Chondrocyte (in vitro differentiated cells): ENCODE measurements around the gene KRT31. TPM values are rescaled to one million over a fixed set of nuclear protein-coding genes. Genes with fewer than 3 reads are reported as not detected.

Experiments used
- DNase-seq: peaks from one replicate; pipeline ENCODE4 v3.0.0; 2021; ENCODE audit warnings: mixed read lengths, low spot score
- H3K27ac Mint-ChIP-seq: one replicate; pipeline ENCODE4 v1.8.0; 2021; ENCODE audit warnings: mild to moderate bottlenecking, moderate library complexity, mixed read lengths; ENCODE audit not compliant: unreplicated experiment
- H3K27me3 Mint-ChIP-seq: 2 replicates; pipeline ENCODE4 v1.8.0; 2021; ENCODE audit warnings: low read depth, mixed read lengths
- H3K36me3 Mint-ChIP-seq: 2 replicates; pipeline ENCODE4 v1.8.0; 2021; ENCODE audit warnings: low read depth, mixed read lengths
- H3K4me1 Mint-ChIP-seq: 2 replicates; pipeline ENCODE4 v1.8.0; 2021; ENCODE audit warnings: low read depth, mild to moderate bottlenecking, mixed read lengths
- H3K4me3 Mint-ChIP-seq: one replicate; pipeline ENCODE4 v1.8.0; 2021; ENCODE audit warnings: mild to moderate bottlenecking, moderate library complexity, mixed read lengths; ENCODE audit not compliant: unreplicated experiment
- H3K9me3 Mint-ChIP-seq: 2 replicates; pipeline ENCODE4 v1.8.0; 2021; ENCODE audit warnings: low read depth, mixed read lengths
- CTCF ChIP-seq: fragments of 200-600 bp; sonication (generic); IDR thresholded peaks from 2 replicates; pipeline ENCODE4 v1.5.0; 2021; ENCODE audit warnings: antibody characterized with exemption, mild to moderate bottlenecking, moderate library complexity
- total RNA-seq: library from RNA; stranded (reverse); gene quantifications from 3 replicates; pipeline ENCODE4 v1.2.1, GENCODE V29; 2021

Gene KRT31
- total RNA-seq, 1 donor from 2014 or later = not detected

GRCh38 chr17:41417576-41418015 lies 20.2 kb upstream of the KRT31 start:
- TF ChIP-seq CTCF = peak; percentile 37
- no peaks in the 10 kb centered on the region for H3K9me3 Mint-ChIP-seq
- H3K36me3 Mint-ChIP-seq = no peaks in the 10 kb centered on the region
- no peak overlapping the region for H3K27ac Mint-ChIP-seq
- no peak overlapping the region for H3K4me3 Mint-ChIP-seq
- H3K4me1 Mint-ChIP-seq = peaks cover 16% of the 10 kb centered on the region
- peaks cover 2% of the 10 kb centered on the region for H3K27me3 Mint-ChIP-seq
- no peak for DNase-seq

DNA sequence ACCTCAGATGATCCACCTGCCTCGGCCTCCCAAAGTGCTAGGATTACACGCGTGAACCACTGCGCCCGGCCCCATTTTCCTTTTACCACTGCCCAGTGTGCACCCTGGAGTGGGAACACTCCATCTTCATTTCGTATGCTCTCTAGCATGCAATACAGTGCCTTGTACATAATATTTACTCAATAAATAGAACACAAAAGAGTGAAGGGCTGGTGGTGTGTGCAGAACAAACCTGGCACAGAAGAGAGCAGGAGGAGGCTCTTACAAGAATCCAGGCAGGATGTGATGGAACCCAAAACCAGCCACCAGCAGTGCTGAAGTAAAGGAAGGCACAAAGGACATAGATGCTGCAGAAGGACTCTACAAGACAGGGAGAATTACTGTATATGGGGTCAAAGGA lies 19.7 kb upstream of the KRT31 start:
- DNase-seq = no peak
- Mint-ChIP-seq H3K36me3 (no peaks in the 10 kb centered on the region), H3K9me3 (no peaks in the 10 kb centered on the region), H3K27me3 (peaks cover 2% of the 10 kb centered on the region), H3K4me1 (peaks cover 16% of the 10 kb centered on the region), H3K4me3 (no peak overlapping the region), H3K27ac (no peak overlapping the region)
- TF ChIP-seq CTCF = no peak

DNA sequence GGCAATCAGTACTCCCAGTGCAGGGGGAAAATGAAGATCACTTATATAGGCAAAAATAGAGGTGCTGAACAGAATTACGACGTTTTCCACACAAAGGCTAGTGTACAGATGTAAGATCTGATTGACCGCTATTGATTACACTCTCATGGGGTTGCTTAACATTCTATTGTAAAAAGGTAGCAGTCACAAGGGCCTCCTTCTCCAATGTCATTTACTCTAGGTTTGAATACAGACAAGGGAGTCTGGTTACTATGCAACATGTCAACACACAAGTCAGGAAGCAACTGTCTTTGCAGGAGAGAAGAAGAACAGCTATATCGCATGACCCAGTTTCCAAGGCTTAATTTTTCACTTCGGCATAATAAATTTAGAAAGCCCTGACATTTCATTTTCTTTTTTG lies 19.1 kb upstream of the KRT31 start:
- DNase-seq = no peak
- Mint-ChIP-seq H3K9me3 (no peaks in the 10 kb centered on the region), H3K4me3 (no peak overlapping the region), H3K27me3 (peaks cover 2% of the 10 kb centered on the region), H3K4me1 (peaks cover 16% of the 10 kb centered on the region), H3K27ac (no peak overlapping the region), H3K36me3 (no peaks in the 10 kb centered on the region)
- no peak for TF ChIP-seq CTCF

GRCh38 chr17:41415833-41416335 lies 18.5 kb upstream of the KRT31 start:
- Mint-ChIP-seq H3K9me3 (no peaks in the 10 kb centered on the region), H3K4me1 (peaks cover 16% of the 10 kb centered on the region), H3K27me3 (no peaks in the 10 kb centered on the region), H3K36me3 (no peaks in the 10 kb centered on the region), H3K27ac (no peak overlapping the region), H3K4me3 (no peak overlapping the region)
- no peak for TF ChIP-seq CTCF
- DNase-seq = no peak

DNA sequence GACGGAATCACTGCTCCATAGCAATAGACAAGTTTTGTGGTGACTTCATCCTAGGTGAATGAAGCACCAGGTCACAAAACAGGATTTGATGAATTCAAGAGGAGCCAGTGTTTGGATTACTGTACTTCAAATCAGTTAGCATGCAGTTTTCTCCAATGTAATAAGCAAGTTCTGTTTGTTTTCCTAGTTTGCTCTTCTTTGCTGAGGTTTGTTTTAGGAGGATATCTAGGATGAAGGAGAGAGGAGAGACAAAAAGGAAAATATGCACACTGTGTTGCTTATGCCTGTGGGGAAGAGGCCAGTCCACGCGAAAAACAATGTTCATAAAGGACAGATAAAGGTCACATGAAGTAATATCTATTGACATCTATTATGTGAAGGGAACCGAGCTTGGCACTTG lies 18.0 kb upstream of the KRT31 start:
- Mint-ChIP-seq H3K36me3 (no peaks in the 10 kb centered on the region), H3K9me3 (no peaks in the 10 kb centered on the region), H3K4me1 (peaks cover 16% of the 10 kb centered on the region), H3K27ac (no peak overlapping the region), H3K27me3 (no peaks in the 10 kb centered on the region), H3K4me3 (no peak overlapping the region)
- TF ChIP-seq CTCF = no peak
- no peak for DNase-seq
